Lower leg skin (tissue), 4 donors: Measurements from ENCODE around the gene MTSS2. TPM values are rescaled to one million over a fixed set of nuclear protein-coding genes. Genes with fewer than 3 reads are reported as not detected.

Source experiments
- DNase-seq, 2 donors: peaks; one replicate each; pipeline ENCODE4 v3.0.0-alpha.2; 2019; ENCODE audit warnings: low spot score in 2 of 2
- H3K4me3 ChIP-seq: fragments of 200-600 bp; sonication (generic); 2 replicates; pipeline ENCODE4 v1.5.1; 2017; ENCODE audit warnings: mild to moderate bottlenecking, low read depth; ENCODE audit not compliant: poor library complexity, severe bottlenecking
- CTCF ChIP-seq, 3 donors: fragments of 450-650 bp; IDR thresholded peaks; one replicate each; pipeline ENCODE4 v1.5.1; 2016; ENCODE audit warnings: antibody characterized with exemption in 3 of 3, mild to moderate bottlenecking in 3 of 3, moderate library complexity in 2 of 3
- POLR2A ChIP-seq, 2 donors: fragments of 450-650 bp; IDR thresholded peaks; one replicate each; pipeline ENCODE4 v1.6.1; 2016 to 2017; ENCODE audit warnings: antibody characterized with exemption in 2 of 2, mild to moderate bottlenecking in 1 of 2, moderate library complexity in 1 of 2
- WGBS, 2 donors: methylation state at CpG; one replicate each; pipeline ENCODE4 v1.1.5; 2018; 5-methylcytosine and 5-hydroxymethylcytosine counted together
- intact Hi-C: fragments of 100-400 bp; cut with DNase I; formaldehyde crosslinking; loops from one replicate; pipeline ENCODE4 v1.15.0; 2023; ENCODE audit warnings: low total_unique reads
- total RNA-seq, 4 donors: library from RNA; depleted of rRNA; stranded (reverse); fragments of >200 nt; gene quantifications; one replicate each; pipeline ENCODE4 v1.1.0, GENCODE V29; 2016

Gene MTSS2
- total RNA-seq, 4 donors from 2014 or later, result 18.4 to 55.5 (median 25.2) TPM

GRCh38 chr16:70685061-70685937 is 554 bp downstream of the MTSS2 start:
- TF ChIP-seq POLR2A (IDR thresholded peaks at IDR 0.05) (no peak), CTCF (IDR thresholded peaks at IDR 0.05) (no peak)
- DNase-seq, result no peak
- WGBS, 2 donors, result 2 to 4% methylated on average over 34 to 58 of the region's 90 CpGs
- H3K4me3 ChIP-seq, result peak overlapping the region; percentile 64
- intact Hi-C loops, result no loop called here

GRCh38 chr16:70684146-70685060 is 1.4 kb downstream of the MTSS2 start:
- 28 to 39% methylated on average over 11 to 14 of the region's 14 CpGs for whole genome bisulfite sequencing, 2 donors
- no peak overlapping the region for H3K4me3 ChIP-seq
- TF ChIP-seq POLR2A (IDR thresholded peaks at IDR 0.05) (no peak), CTCF (IDR thresholded peaks at IDR 0.05) (no peak)
- intact Hi-C loops, result loop anchor here (5.0 kb wide), 1 partner anchor 78 kb away; no protein-coding TSS in a partner anchor
- DNase-seq, result no peak

- DNase-seq, result no peak
- intact Hi-C loops, result loop anchor here (5.0 kb wide), 1 partner anchor 79 kb away; no protein-coding TSS in a partner anchor
- WGBS, 2 donors, result 73 to 78% methylated on average over 8 to 11 of the region's 13 CpGs
- H3K4me3 ChIP-seq, result no peak overlapping the region
- no peak for TF ChIP-seq CTCF (IDR thresholded peaks at IDR 0.05)
- no peak for TF ChIP-seq POLR2A (IDR thresholded peaks at IDR 0.05)
Observed at GRCh38 chr16:70683146-70683944, 2.5 kb downstream of the MTSS2 start.

- no peak for TF ChIP-seq POLR2A (IDR thresholded peaks at IDR 0.05)
- TF ChIP-seq CTCF (IDR thresholded peaks at IDR 0.05), result no peak
- H3K4me3 ChIP-seq, result no peak overlapping the region
- WGBS, 2 donors, result 64 to 66% methylated on average over 14 of the region's 14 CpGs
- no peak for DNase-seq
- intact Hi-C loops, result loop anchor here (5.0 kb wide), 1 partner anchor 80 kb away; no protein-coding TSS in a partner anchor
Observed at GRCh38 chr16:70682239-70683145, 3.4 kb downstream of the MTSS2 start.
